ENCODE results near the gene METRNL. TPM values are rescaled to one million over a fixed set of nuclear protein-coding genes. Genes with fewer than 3 reads are reported as not detected.

Gene METRNL
- total RNA-seq, 1 experiment from 2014 or later = 21.0 TPM

DNA sequence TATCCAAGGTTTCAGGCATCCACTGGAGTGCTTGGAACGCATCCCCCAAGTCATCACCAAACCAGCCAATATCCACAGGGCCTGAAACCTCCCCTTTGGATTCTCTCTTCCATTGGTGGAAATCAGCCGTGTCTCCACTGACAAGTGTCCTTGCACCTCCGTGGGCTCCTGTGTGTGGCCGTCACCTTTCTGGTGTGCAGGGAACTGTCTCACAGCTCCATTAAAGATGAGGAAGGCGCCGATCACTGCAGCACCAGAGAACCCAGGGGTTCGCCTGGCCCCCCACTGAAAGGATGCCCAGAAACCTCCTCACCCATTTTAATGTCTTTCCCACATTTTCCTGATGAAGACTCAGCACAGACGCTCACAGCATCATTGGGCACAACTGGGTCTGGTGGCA lies 17.8 kb upstream of the METRNL start:
- no peak for ATAC-seq
- Histone ChIP-seq H3K4me3 (ENCODE audit: low read depth in 2 of 2, low read length in 2 of 2) (no peak overlapping the region), H3K4me1 (ENCODE audit: control insufficient read depth, insufficient read depth, low read length) (peaks cover 3% of the 10 kb centered on the region), H3K27ac (ENCODE audit: low read length) (no peak overlapping the region), H3K27me3 (ENCODE audit: control insufficient read depth, insufficient read depth, low read length) (no peaks in the 10 kb centered on the region), H3K9me3 (ENCODE audit: control insufficient read depth, insufficient read depth, low read depth, low read length) (no peaks in the 10 kb centered on the region), H3K36me3 (ENCODE audit: control insufficient read depth, insufficient read depth, low read length) (no peaks in the 10 kb centered on the region)
- intact Hi-C loops (cut with micrococcal nuclease; ENCODE audit: unreplicated experiment) (no loop called here), in situ Hi-C loops (cut with HindIII; ENCODE audit: low pct_unique_long_range_greater_than_20kb, low sequenced_read_pairs) (no loop called here)
- ChIA-PET POLR2A (no interaction called here), CTCF (no interaction called here)
- BruUV-seq (replicated peaks) = no TSS peak
- TF ChIP-seq SIN3A (IDR thresholded peaks at IDR 0.05; ENCODE audit: borderline replicate concordance, insufficient read depth, low read depth, low read length) (no peak), TCF7L2 (IDR thresholded peaks at IDR 0.05; ENCODE audit: low read depth, low read length) (no peak), POLR2AphosphoS5 (IDR thresholded peaks at IDR 0.05; ENCODE audit: low read depth, low read length) (no peak)
- TF ChIP-seq, protein P1, sequence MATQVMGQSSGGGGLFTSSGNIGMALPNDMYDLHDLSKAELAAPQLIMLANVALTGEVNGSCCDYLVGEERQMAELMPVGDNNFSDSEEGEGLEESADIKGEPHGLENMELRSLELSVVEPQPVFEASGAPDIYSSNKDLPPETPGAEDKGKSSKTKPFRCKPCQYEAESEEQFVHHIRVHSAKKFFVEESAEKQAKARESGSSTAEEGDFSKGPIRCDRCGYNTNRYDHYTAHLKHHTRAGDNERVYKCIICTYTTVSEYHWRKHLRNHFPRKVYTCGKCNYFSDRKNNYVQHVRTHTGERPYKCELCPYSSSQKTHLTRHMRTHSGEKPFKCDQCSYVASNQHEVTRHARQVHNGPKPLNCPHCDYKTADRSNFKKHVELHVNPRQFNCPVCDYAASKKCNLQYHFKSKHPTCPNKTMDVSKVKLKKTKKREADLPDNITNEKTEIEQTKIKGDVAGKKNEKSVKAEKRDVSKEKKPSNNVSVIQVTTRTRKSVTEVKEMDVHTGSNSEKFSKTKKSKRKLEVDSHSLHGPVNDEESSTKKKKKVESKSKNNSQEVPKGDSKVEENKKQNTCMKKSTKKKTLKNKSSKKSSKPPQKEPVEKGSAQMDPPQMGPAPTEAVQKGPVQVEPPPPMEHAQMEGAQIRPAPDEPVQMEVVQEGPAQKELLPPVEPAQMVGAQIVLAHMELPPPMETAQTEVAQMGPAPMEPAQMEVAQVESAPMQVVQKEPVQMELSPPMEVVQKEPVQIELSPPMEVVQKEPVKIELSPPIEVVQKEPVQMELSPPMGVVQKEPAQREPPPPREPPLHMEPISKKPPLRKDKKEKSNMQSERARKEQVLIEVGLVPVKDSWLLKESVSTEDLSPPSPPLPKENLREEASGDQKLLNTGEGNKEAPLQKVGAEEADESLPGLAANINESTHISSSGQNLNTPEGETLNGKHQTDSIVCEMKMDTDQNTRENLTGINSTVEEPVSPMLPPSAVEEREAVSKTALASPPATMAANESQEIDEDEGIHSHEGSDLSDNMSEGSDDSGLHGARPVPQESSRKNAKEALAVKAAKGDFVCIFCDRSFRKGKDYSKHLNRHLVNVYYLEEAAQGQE (IDR thresholded peaks at IDR 0.05; ENCODE audit: insufficient read depth in 1 of 2, low read depth in 2 of 2, low read length in 1 of 2) = no peak
- TF ChIP-seq, protein P2, sequence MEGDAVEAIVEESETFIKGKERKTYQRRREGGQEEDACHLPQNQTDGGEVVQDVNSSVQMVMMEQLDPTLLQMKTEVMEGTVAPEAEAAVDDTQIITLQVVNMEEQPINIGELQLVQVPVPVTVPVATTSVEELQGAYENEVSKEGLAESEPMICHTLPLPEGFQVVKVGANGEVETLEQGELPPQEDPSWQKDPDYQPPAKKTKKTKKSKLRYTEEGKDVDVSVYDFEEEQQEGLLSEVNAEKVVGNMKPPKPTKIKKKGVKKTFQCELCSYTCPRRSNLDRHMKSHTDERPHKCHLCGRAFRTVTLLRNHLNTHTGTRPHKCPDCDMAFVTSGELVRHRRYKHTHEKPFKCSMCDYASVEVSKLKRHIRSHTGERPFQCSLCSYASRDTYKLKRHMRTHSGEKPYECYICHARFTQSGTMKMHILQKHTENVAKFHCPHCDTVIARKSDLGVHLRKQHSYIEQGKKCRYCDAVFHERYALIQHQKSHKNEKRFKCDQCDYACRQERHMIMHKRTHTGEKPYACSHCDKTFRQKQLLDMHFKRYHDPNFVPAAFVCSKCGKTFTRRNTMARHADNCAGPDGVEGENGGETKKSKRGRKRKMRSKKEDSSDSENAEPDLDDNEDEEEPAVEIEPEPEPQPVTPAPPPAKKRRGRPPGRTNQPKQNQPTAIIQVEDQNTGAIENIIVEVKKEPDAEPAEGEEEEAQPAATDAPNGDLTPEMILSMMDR (IDR thresholded peaks at IDR 0.05) = no peak
- no peak for DNase-seq (ENCODE audit: low read depth, low spot score)

- Histone ChIP-seq H3K4me1 (ENCODE audit: control insufficient read depth, insufficient read depth, low read length) (no peaks in the 10 kb centered on the region), H3K27me3 (ENCODE audit: control insufficient read depth, insufficient read depth, low read length) (no peaks in the 10 kb centered on the region), H3K4me3 (ENCODE audit: low read depth in 2 of 2, low read length in 2 of 2) (no peak overlapping the region), H3K9me3 (ENCODE audit: control insufficient read depth, insufficient read depth, low read depth, low read length) (no peaks in the 10 kb centered on the region), H3K27ac (ENCODE audit: low read length) (no peak overlapping the region), H3K36me3 (ENCODE audit: control insufficient read depth, insufficient read depth, low read length) (no peaks in the 10 kb centered on the region)
- intact Hi-C loops (cut with micrococcal nuclease; ENCODE audit: unreplicated experiment) (no loop called here), in situ Hi-C loops (cut with HindIII; ENCODE audit: low pct_unique_long_range_greater_than_20kb, low sequenced_read_pairs) (no loop called here)
- DNase-seq (ENCODE audit: low read depth, low spot score) (no peak), ATAC-seq (no peak)
- CTCF ChIA-PET = no interaction called here
- POLR2A ChIA-PET = no interaction called here
- no peak for TF ChIP-seq POLR2AphosphoS5 (IDR thresholded peaks at IDR 0.05; ENCODE audit: low read depth, low read length)
- TF ChIP-seq TCF7L2 (IDR thresholded peaks at IDR 0.05; ENCODE audit: low read depth, low read length) = no peak
- TF ChIP-seq, protein P1 (IDR thresholded peaks at IDR 0.05; ENCODE audit: insufficient read depth in 1 of 2, low read depth in 2 of 2, low read length in 1 of 2) = no peak
- TF ChIP-seq, protein P2 (IDR thresholded peaks at IDR 0.05) = no peak
- TF ChIP-seq SIN3A (IDR thresholded peaks at IDR 0.05; ENCODE audit: borderline replicate concordance, insufficient read depth, low read depth, low read length) = no peak
- no TSS peak for BruUV-seq (replicated peaks)
Measured at GRCh38 chr17:83062011-83062817, 17.2 kb upstream of the METRNL start.

All from Panc1 (cell line).